Karpas-422 (cell line): ENCODE data around the gene MGAT4A. TPM values are rescaled to one million over a fixed set of nuclear protein-coding genes. Genes with fewer than 3 reads are reported as not detected.

Source experiments
- DNase-seq: peaks from one replicate; pipeline ENCODE4 v3.0.0-alpha.2; 2015
- H2AFZ ChIP-seq: fragments of 200-600 bp; sonication (generic); 2 replicates; pipeline ENCODE4 v1.6.1; 2014; ENCODE audit warnings: antibody characterized with exemption, low read length, mixed read lengths
- H3K27ac ChIP-seq: fragments of 200-600 bp; sonication (generic); 2 replicates; pipeline ENCODE4 v1.5.1; 2014; ENCODE audit warnings: mild to moderate bottlenecking, low read length, moderate library complexity
- H3K27me3 ChIP-seq: fragments of 200-600 bp; sonication (generic); 2 replicates; pipeline ENCODE4 v1.6.1; 2014; ENCODE audit warnings: low read length, mixed read lengths
- H3K36me3 ChIP-seq: fragments of 200-600 bp; sonication (generic); 2 replicates; pipeline ENCODE4 v1.6.1; 2014; ENCODE audit warnings: low read length, mixed read lengths; ENCODE audit not compliant: insufficient read depth
- H3K4me1 ChIP-seq: fragments of 200-600 bp; sonication (generic); 2 replicates; pipeline ENCODE4 v1.6.1; 2014; ENCODE audit warnings: mild to moderate bottlenecking, low read length, mixed read lengths
- H3K4me2 ChIP-seq: fragments of 200-600 bp; sonication (generic); 2 replicates; pipeline ENCODE4 v1.6.1; 2014; ENCODE audit warnings: low read length, low read depth, mild to moderate bottlenecking; ENCODE audit not compliant: poor library complexity, severe bottlenecking
- H3K4me3 ChIP-seq: fragments of 200-600 bp; sonication (generic); 2 replicates; pipeline ENCODE4 v1.5.1; 2014; ENCODE audit warnings: mild to moderate bottlenecking, antibody characterized with exemption, low read length, mixed read lengths
- H3K79me2 ChIP-seq: fragments of 200-600 bp; sonication (generic); 2 replicates; pipeline ENCODE4 v1.6.1; 2014; ENCODE audit warnings: mild to moderate bottlenecking, low read length, mixed read lengths
- H3K9ac ChIP-seq: fragments of 200-600 bp; sonication (generic); 2 replicates; pipeline ENCODE4 v1.6.0; 2014; ENCODE audit warnings: low read length
- H3K9me2 ChIP-seq: fragments of 200-600 bp; sonication (generic), shearing (Covaris generic); replicated peaks from 2 replicates; pipeline ENCODE4 v1.6.0; 2014; ENCODE audit warnings: mild to moderate bottlenecking, low read length, moderate library complexity; ENCODE audit not compliant: insufficient read depth
- H3K9me3 ChIP-seq: fragments of 300-700, 200-600 bp; sonication (generic); 2 replicates; pipeline ENCODE4 v1.6.1; 2014; ENCODE audit warnings: low read length, mixed read lengths
- H4K20me1 ChIP-seq: fragments of 200-600 bp; sonication (generic); 2 replicates; pipeline ENCODE4 v1.6.1; 2014; ENCODE audit warnings: mild to moderate bottlenecking, antibody characterized with exemption, low read length, low read depth; ENCODE audit not compliant: insufficient read depth
- total RNA-seq: library from RNA; depleted of rRNA; stranded (reverse); fragments of >200 nt; shearing (Covaris generic); gene quantifications from 2 replicates; pipeline ENCODE4 v1.2.3, GENCODE V29; 2014; ENCODE audit warnings: low replicate concordance

Gene MGAT4A
- total RNA-seq, 1 experiment from 2014 or later = 0.15 TPM

DNA sequence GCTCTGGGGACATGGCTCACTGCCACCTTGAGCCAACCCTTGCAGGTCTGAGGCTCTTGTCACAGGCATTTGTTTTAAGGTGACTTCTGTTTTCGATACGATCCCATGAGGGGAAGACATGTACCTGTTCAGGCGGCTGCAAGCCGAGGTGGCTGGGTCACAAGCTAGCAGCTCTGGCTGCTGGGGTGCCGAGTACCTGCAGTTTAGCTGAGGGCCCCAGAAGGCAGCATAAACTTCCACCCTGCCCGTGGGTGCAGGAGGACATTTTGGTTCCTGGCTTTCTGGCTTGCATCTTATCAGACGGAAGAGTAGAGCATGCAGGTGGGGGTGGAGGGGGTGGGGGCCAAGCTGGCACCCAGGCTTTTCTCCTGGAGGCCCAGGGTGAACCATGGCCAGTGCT, 151.0 kb downstream of the MGAT4A start:
- no peaks in the 10 kb centered on the region for H3K27me3 ChIP-seq
- no peaks in the 10 kb centered on the region for H3K4me1 ChIP-seq
- no peak for DNase-seq
- H3K79me2 ChIP-seq = no peaks in the 10 kb centered on the region
- H3K36me3 ChIP-seq = no peaks in the 10 kb centered on the region
- H3K27ac ChIP-seq = no peak overlapping the region
- H3K9me3 ChIP-seq = no peaks in the 10 kb centered on the region
- H3K4me3 ChIP-seq = no peak overlapping the region
- no peak overlapping the region for H2AFZ ChIP-seq
- H4K20me1 ChIP-seq = no peaks in the 10 kb centered on the region
- H3K9me2 ChIP-seq = no peaks in the 10 kb centered on the region
- no peak overlapping the region for H3K9ac ChIP-seq
- no peak overlapping the region for H3K4me2 ChIP-seq

DNA sequence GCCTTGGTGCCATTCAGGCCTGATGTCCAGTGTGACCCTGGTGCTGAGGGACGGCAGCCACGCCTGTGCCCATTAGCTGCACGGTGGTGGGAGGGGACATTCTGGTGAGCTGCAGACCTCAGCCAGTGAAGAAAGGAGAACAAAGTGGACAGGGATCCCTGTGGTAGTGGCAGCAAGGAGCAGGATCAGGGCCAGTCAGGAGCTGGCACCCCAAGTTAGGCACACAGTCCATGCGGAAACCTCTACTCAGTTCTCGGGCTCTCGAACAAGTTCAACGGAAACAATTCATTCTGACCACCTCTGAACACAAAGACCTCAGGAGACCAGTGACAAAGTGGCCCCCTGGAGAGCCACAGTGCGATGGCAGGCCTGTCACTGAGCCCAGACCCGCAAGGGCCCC, 152.7 kb downstream of the MGAT4A start:
- no peaks in the 10 kb centered on the region for H3K4me1 ChIP-seq
- no peak overlapping the region for H3K9ac ChIP-seq
- no peak overlapping the region for H3K4me3 ChIP-seq
- H3K4me2 ChIP-seq = no peak overlapping the region
- no peaks in the 10 kb centered on the region for H3K9me3 ChIP-seq
- no peaks in the 10 kb centered on the region for H4K20me1 ChIP-seq
- no peak for DNase-seq
- H3K79me2 ChIP-seq = no peaks in the 10 kb centered on the region
- no peaks in the 10 kb centered on the region for H3K27me3 ChIP-seq
- no peaks in the 10 kb centered on the region for H3K9me2 ChIP-seq
- H3K27ac ChIP-seq = no peak overlapping the region
- no peak overlapping the region for H2AFZ ChIP-seq
- H3K36me3 ChIP-seq = no peaks in the 10 kb centered on the region

GRCh38 chr2:98577313-98577712, 153.6 kb downstream of the MGAT4A start:
- Histone ChIP-seq H4K20me1 (no peaks in the 10 kb centered on the region), H3K79me2 (no peaks in the 10 kb centered on the region), H3K27ac (no peak overlapping the region), H3K9ac (no peak overlapping the region), H3K27me3 (no peaks in the 10 kb centered on the region), H3K4me2 (no peak overlapping the region), H2AFZ (no peak overlapping the region), H3K9me3 (no peaks in the 10 kb centered on the region), H3K9me2 (no peaks in the 10 kb centered on the region), H3K4me3 (no peak overlapping the region), H3K36me3 (no peaks in the 10 kb centered on the region), H3K4me1 (no peaks in the 10 kb centered on the region)
- DNase-seq = no peak

DNA sequence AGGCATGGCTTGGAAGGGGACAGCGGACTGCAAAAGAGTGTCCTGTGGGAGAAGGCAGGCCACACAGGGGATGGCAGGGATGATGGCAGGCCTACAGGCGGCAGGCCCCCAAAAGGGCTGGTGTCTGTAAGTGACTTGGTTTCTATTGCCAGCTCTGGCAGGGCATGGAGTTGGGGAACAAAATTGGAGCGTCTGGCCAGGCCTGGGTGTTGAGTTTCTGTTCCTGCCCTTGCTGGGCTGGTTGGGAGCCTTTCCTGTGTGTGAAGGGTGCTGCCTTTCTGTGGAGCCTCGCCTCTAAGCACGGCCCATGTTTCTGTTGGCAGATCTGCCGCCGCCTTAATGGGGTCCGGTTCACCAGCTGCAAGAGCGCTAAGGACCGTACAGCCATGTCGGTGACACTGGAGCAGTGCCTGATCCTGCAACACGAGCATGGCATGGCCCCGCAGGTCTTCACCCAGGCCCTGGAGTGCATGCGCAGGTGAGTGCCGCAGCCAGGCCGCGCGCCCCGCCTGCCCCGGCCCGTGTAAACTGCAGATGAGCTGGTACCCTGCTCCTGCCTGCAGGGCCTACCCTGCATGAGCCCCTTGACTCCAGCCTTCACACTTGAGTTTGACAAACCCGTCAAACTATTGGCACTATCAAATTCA, 154.1 kb downstream of the MGAT4A start:
- H2AFZ ChIP-seq = no peak overlapping the region
- H4K20me1 ChIP-seq = no peaks in the 10 kb centered on the region
- no peak overlapping the region for H3K4me2 ChIP-seq
- H3K27ac ChIP-seq = no peak overlapping the region
- H3K9me2 ChIP-seq = no peaks in the 10 kb centered on the region
- H3K27me3 ChIP-seq = no peaks in the 10 kb centered on the region
- H3K36me3 ChIP-seq = no peaks in the 10 kb centered on the region
- H3K79me2 ChIP-seq = no peaks in the 10 kb centered on the region
- no peak for DNase-seq
- no peaks in the 10 kb centered on the region for H3K4me1 ChIP-seq
- H3K4me3 ChIP-seq = no peak overlapping the region
- H3K9me3 ChIP-seq = no peaks in the 10 kb centered on the region
- no peak overlapping the region for H3K9ac ChIP-seq

GRCh38 chr2:98573426-98573825, 157.5 kb downstream of the MGAT4A start:
- no peak overlapping the region for H3K9ac ChIP-seq
- no peaks in the 10 kb centered on the region for H3K9me2 ChIP-seq
- no peak overlapping the region for H3K4me3 ChIP-seq
- no peaks in the 10 kb centered on the region for H3K36me3 ChIP-seq
- no peak overlapping the region for H3K4me2 ChIP-seq
- no peaks in the 10 kb centered on the region for H3K79me2 ChIP-seq
- no peaks in the 10 kb centered on the region for H3K27me3 ChIP-seq
- no peak for DNase-seq
- no peak overlapping the region for H3K27ac ChIP-seq
- H3K4me1 ChIP-seq = no peaks in the 10 kb centered on the region
- H4K20me1 ChIP-seq = peaks cover 4% of the 10 kb centered on the region; the same call in 1 of the 2 replicates
- no peaks in the 10 kb centered on the region for H3K9me3 ChIP-seq
- no peak overlapping the region for H2AFZ ChIP-seq

DNA sequence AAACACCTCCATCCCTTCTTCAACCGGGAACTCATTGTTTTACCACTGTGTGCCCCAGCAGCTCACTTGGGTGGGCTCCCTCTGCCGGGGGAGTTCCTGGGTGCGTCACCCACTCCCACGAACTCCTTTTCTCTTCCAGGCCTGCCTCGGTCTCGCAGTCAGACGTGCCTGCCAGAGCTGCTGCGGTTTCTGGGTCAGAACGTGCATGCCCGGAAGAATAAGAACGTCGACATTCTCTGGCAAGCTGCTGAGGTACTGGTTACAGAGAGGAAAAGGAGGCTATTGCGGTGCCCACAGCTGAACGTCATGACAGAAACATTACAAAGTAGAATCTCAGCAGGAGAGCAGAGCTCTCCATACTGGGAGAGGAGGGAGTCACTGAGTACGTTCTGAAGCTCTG, 158.3 kb downstream of the MGAT4A start:
- H3K9ac ChIP-seq = no peak overlapping the region
- H3K79me2 ChIP-seq = no peaks in the 10 kb centered on the region

DNA sequence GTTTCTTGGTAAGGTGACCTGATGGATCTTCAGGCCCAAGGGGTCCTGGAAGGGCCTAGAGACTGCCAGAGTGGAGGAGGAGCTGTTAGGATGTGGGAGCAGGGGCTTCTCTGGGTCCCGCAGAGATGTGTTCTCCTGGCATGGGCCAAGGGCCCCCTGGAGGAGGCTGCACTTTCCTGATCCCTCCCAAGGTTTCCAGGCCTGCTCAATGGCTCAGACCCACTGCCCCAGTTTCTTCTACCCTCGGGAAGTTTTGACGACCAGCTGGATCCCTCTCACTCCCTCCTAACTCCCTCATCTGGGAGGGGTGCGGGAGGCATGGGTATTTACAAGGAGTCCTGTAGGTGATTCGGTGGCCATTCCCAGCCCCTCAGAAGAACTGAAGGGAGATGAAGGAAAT, 158.7 kb downstream of the MGAT4A start:
- Histone ChIP-seq H3K27ac (no peak overlapping the region), H3K9ac (no peak overlapping the region)

More for the DNA sequence above, 158.3 kb downstream of the MGAT4A start:
- H2AFZ ChIP-seq = no peak overlapping the region
- H3K9me2 ChIP-seq = no peaks in the 10 kb centered on the region
- no peak for DNase-seq
- no peaks in the 10 kb centered on the region for H3K4me1 ChIP-seq
- no peaks in the 10 kb centered on the region for H3K9me3 ChIP-seq
- no peak overlapping the region for H3K4me2 ChIP-seq
- no peaks in the 10 kb centered on the region for H3K27me3 ChIP-seq
- H4K20me1 ChIP-seq = peaks cover 4% of the 10 kb centered on the region; the same call in 1 of the 2 replicates
- H3K27ac ChIP-seq = no peak overlapping the region
- H3K4me3 ChIP-seq = no peak overlapping the region
- no peaks in the 10 kb centered on the region for H3K36me3 ChIP-seq

GRCh38 chr2:98571796-98572195, 159.1 kb downstream of the MGAT4A start:
- Histone ChIP-seq H4K20me1 (peaks cover 4% of the 10 kb centered on the region; the same call in 1 of the 2 replicates), H3K27me3 (no peaks in the 10 kb centered on the region), H3K9ac (no peak overlapping the region), H3K9me2 (no peaks in the 10 kb centered on the region), H3K4me1 (no peaks in the 10 kb centered on the region), H3K9me3 (no peaks in the 10 kb centered on the region), H2AFZ (no peak overlapping the region), H3K79me2 (no peaks in the 10 kb centered on the region), H3K4me2 (no peak overlapping the region), H3K27ac (no peak overlapping the region), H3K36me3 (no peaks in the 10 kb centered on the region), H3K4me3 (no peak overlapping the region)
- DNase-seq = no peak

More for the DNA sequence above, 158.7 kb downstream of the MGAT4A start:
- no peaks in the 10 kb centered on the region for H3K9me2 ChIP-seq
- no peaks in the 10 kb centered on the region for H3K79me2 ChIP-seq
- H3K27me3 ChIP-seq = no peaks in the 10 kb centered on the region
- peaks cover 4% of the 10 kb centered on the region; the same call in 1 of the 2 replicates for H4K20me1 ChIP-seq
- DNase-seq = no peak
- H2AFZ ChIP-seq = no peak overlapping the region
- H3K9me3 ChIP-seq = no peaks in the 10 kb centered on the region
- H3K36me3 ChIP-seq = no peaks in the 10 kb centered on the region
- H3K4me2 ChIP-seq = no peak overlapping the region
- H3K4me3 ChIP-seq = no peak overlapping the region
- H3K4me1 ChIP-seq = no peaks in the 10 kb centered on the region
